Measurements from ENCODE around the gene CPEB1.

GRCh38 chr15:82568986-82569385 is 78.2 kb downstream of the CPEB1 start:
- TF ChIP-seq CTCF (IDR thresholded peaks at IDR 0.05): no peak
- TF ChIP-seq POLR2A (IDR thresholded peaks at IDR 0.05): no peak

Measured in Peyer's patch (tissue), 4 donors.